ENCODE data around the gene AP1AR. TPM values are rescaled to one million over a fixed set of nuclear protein-coding genes. Genes with fewer than 3 reads are reported as not detected.

Gene AP1AR
- total RNA-seq, 2 donors from 2014 or later: 9.1 to 12.5 TPM

- ATAC-seq (no peak), DNase-seq (no peak)
- Histone ChIP-seq H3K9me3 (no peaks in the 10 kb centered on the region), H3K27ac (no peak overlapping the region), H3K4me1 (no peaks in the 10 kb centered on the region), H3K4me3 (no peak overlapping the region), H3K36me3 (replicated peaks in 1 of 2; ENCODE audit: insufficient read depth in 1 of 2, low read depth in 2 of 2) (no peaks in the 10 kb centered on the region), H3K27me3 (no peaks in the 10 kb centered on the region)
- TF ChIP-seq POLR2A (IDR thresholded peaks at IDR 0.05) (no peak), CTCF (IDR thresholded peaks at IDR 0.05) (no peak)
- WGBS, 2 donors: 75 to 81% methylated on average over 5 of the region's 5 CpGs
- intact Hi-C loops (cut with DNase I): no loop called here
These were observed 86.9 kb downstream of the AP1AR start for GRCh38 chr4:112318239-112319142.

Other genes starting within 250 kb of the AP1AR start
- 1 to 10 TPM; 2.0 to 2.6 TPM for gene FAM241A, start 86.3 kb upstream of the AP1AR start, total RNA-seq
- 10 to 100 TPM in 1 of 2 donors, 1 to 10 TPM in 1; 5.9 to 13.0 TPM for gene TIFA, start 54.1 kb downstream of the AP1AR start, total RNA-seq
- gene ALPK1, start 65.6 kb downstream of the AP1AR start, total RNA-seq: 10 to 100 TPM; 14.8 to 26.7 TPM

Measured in body of pancreas (tissue), 4 donors.